Left lobe of liver (tissue), 2 donors: Measurements from ENCODE around the gene FAM83F. TPM values are rescaled to one million over a fixed set of nuclear protein-coding genes. Genes with fewer than 3 reads are reported as not detected.
"Not testable (repeated sequence)": the region's sequence is repeated elsewhere in the genome, so short reads cannot be mapped to it uniquely, and the experiment has no call there.

ENCODE experiments used
- ATAC-seq: fragments of 200-7000 bp; cut with Tn5 transposase; one replicate; pipeline ENCODE4 v1.9.1; 2020; ENCODE audit warnings: mild to moderate bottlenecking, moderate library complexity
- DNase-seq: peaks from one replicate; pipeline ENCODE4 v3.0.0-alpha.2; 2020; ENCODE audit warnings: low spot score
- total RNA-seq: library from RNA; stranded (reverse); gene quantifications from one replicate; pipeline ENCODE4 v1.2.1, GENCODE V29; 2021
- donor health status: DM: no; HTN: no; CAD: no; lungs with moderate emphysema.
- donor health status: DM: no; HTN: yes; CAD: no.

Gene FAM83F
- total RNA-seq, 1 donor from 2014 or later, result 6.6 TPM

GRCh38 chr22:40014667-40015248, 20.0 kb downstream of the FAM83F start:
- no peak for DNase-seq
- no peak for ATAC-seq

- ATAC-seq, result peak; percentile 11
- no peak for DNase-seq
Measured at GRCh38 chr22:40015358-40015976, 20.7 kb downstream of the FAM83F start.

- DNase-seq (no peak), ATAC-seq (no peak)
Measured at GRCh38 chr22:40018051-40018450, 23.3 kb downstream of the FAM83F start.

- DNase-seq (no peak), ATAC-seq (no peak)
Measured at GRCh38 chr22:40019100-40019499, 24.3 kb downstream of the FAM83F start.

- ATAC-seq (no peak), DNase-seq (no peak)
Measured at GRCh38 chr22:40020956-40021355, 26.2 kb downstream of the FAM83F start.

- DNase-seq (no peak), ATAC-seq (no peak)
Measured at GRCh38 chr22:40021401-40022000, 26.7 kb downstream of the FAM83F start.

- no peak for DNase-seq
- no peak for ATAC-seq
Measured at GRCh38 chr22:40022536-40023240, 27.9 kb downstream of the FAM83F start.

- ATAC-seq, result no peak
- DNase-seq, result no peak
Measured at GRCh38 chr22:40023341-40023841, 28.6 kb downstream of the FAM83F start.

- ATAC-seq, result peak; percentile 91
- DNase-seq, result peak; percentile 64
Measured at GRCh38 chr22:40024201-40025061, 29.7 kb downstream of the FAM83F start.

GRCh38 chr22:40025062-40025379, 30.3 kb downstream of the FAM83F start:
- ATAC-seq, DNase-seq: not testable (repeated sequence)

- DNase-seq, result no peak
Measured at GRCh38 chr22:40025856-40026255, 31.1 kb downstream of the FAM83F start.

GRCh38 chr22:40026641-40027040, 31.9 kb downstream of the FAM83F start:
- no peak for ATAC-seq

More at GRCh38 chr22:40025856-40026255, 31.1 kb downstream of the FAM83F start:
- no peak for ATAC-seq

GRCh38 chr22:40027191-40028097, 32.7 kb downstream of the FAM83F start:
- DNase-seq (no peak), ATAC-seq (no peak)

More at GRCh38 chr22:40026641-40027040, 31.9 kb downstream of the FAM83F start:
- DNase-seq, result no peak

- DNase-seq (no peak), ATAC-seq (no peak)
Measured at GRCh38 chr22:40028098-40028425, 33.3 kb downstream of the FAM83F start.

GRCh38 chr22:40029189-40029890, 34.6 kb downstream of the FAM83F start:
- ATAC-seq, result no peak
- no peak for DNase-seq

GRCh38 chr22:40030026-40030757, 35.4 kb downstream of the FAM83F start:
- no peak for ATAC-seq

GRCh38 chr22:40030758-40031095, 36.0 kb downstream of the FAM83F start:
- ATAC-seq, result no peak
- no peak for DNase-seq

More at GRCh38 chr22:40030026-40030757, 35.4 kb downstream of the FAM83F start:
- DNase-seq, result no peak

GRCh38 chr22:40031766-40032470, 37.2 kb downstream of the FAM83F start:
- no peak for DNase-seq
- ATAC-seq, result no peak
